Trophoblast cell (in vitro differentiated cells and primary cell): ENCODE results near the gene TRIM67.

Experiments
- DNase-seq, 2 donors: peaks; one replicate each; pipeline ENCODE4 v3.0.0-alpha.2; 2016
- H2AFZ ChIP-seq: 2 replicates; pipeline ENCODE4 v1.6.1; 2013; ENCODE audit warnings: low read length, moderate library complexity, mild to moderate bottlenecking; ENCODE audit not compliant: insufficient read depth, poor library complexity
- H2AK5ac ChIP-seq: 2 replicates; pipeline ENCODE4 v1.6.1; 2013; ENCODE audit warnings: mild to moderate bottlenecking, low read length
- H2BK120ac ChIP-seq: 2 replicates; pipeline ENCODE4 v1.6.1; 2013; ENCODE audit warnings: low read length, mild to moderate bottlenecking, moderate library complexity; ENCODE audit not compliant: insufficient read depth, poor library complexity
- H2BK12ac ChIP-seq: 2 replicates; pipeline ENCODE4 v1.6.1; 2013; ENCODE audit warnings: mild to moderate bottlenecking, low read length, moderate library complexity
- H2BK5ac ChIP-seq: 2 replicates; pipeline ENCODE4 v1.6.1; 2013; ENCODE audit warnings: low read length, low read depth, moderate library complexity, mild to moderate bottlenecking; ENCODE audit not compliant: poor library complexity
- H3K14ac ChIP-seq: 2 replicates; pipeline ENCODE4 v1.6.1; 2013; ENCODE audit warnings: mild to moderate bottlenecking, low read length
- H3K18ac ChIP-seq: 2 replicates; pipeline ENCODE4 v1.6.1; 2013; ENCODE audit warnings: mild to moderate bottlenecking, low read length
- H3K23ac ChIP-seq: 2 replicates; pipeline ENCODE4 v1.6.1; 2013; ENCODE audit warnings: low read length
- H3K27ac ChIP-seq: 2 replicates; pipeline ENCODE4 v1.5.1; 2013; ENCODE audit warnings: low read depth, mild to moderate bottlenecking, inconsistent platforms, low read length, moderate library complexity
- H3K27me3 ChIP-seq: 2 replicates; pipeline ENCODE4 v1.6.1; 2013; ENCODE audit warnings: inconsistent platforms, mild to moderate bottlenecking, low read length, moderate library complexity; ENCODE audit not compliant: insufficient read depth
- H3K36me3 ChIP-seq, 2 experiments: 1 replicate in 1 of 2; 2 replicates in 1 of 2; pipeline ENCODE4 v1.6.1; 2013; ENCODE audit warnings: low read length in 2 of 2, mild to moderate bottlenecking in 2 of 2, moderate library complexity in 1 of 2; ENCODE audit not compliant: insufficient read depth in 2 of 2, control insufficient read depth in 1 of 2
- H3K4ac ChIP-seq: 2 replicates; pipeline ENCODE4 v1.6.1; 2013; ENCODE audit warnings: low read depth, mild to moderate bottlenecking, low read length, moderate library complexity
- H3K4me1 ChIP-seq, 2 experiments: 1 replicate in 1 of 2; 2 replicates in 1 of 2; pipeline ENCODE4 v1.6.1; 2013; ENCODE audit warnings: low read length in 2 of 2, mild to moderate bottlenecking in 2 of 2, moderate library complexity in 1 of 2; ENCODE audit not compliant: insufficient read depth in 2 of 2, control insufficient read depth in 1 of 2
- H3K4me2 ChIP-seq: 2 replicates; pipeline ENCODE4 v1.6.1; 2013; ENCODE audit warnings: inconsistent platforms, mild to moderate bottlenecking, low read length, moderate library complexity
- H3K4me3 ChIP-seq: 2 replicates; pipeline ENCODE4 v1.5.1; 2013; ENCODE audit warnings: mild to moderate bottlenecking, low read depth, low read length, inconsistent platforms
- H3K79me1 ChIP-seq: one replicate; pipeline ENCODE4 v1.6.1; 2013; ENCODE audit warnings: low read length
- H3K79me2 ChIP-seq: 2 replicates; pipeline ENCODE4 v1.6.1; 2013; ENCODE audit warnings: low read length, mild to moderate bottlenecking; ENCODE audit not compliant: control insufficient read depth, insufficient read depth, poor library complexity
- H3K9ac ChIP-seq: 2 replicates; pipeline ENCODE4 v1.6.1; 2013; ENCODE audit warnings: mild to moderate bottlenecking, low read length
- H3K9me3 ChIP-seq: 2 replicates; pipeline ENCODE4 v1.6.1; 2013; ENCODE audit warnings: low read depth, mild to moderate bottlenecking, control low read depth, inconsistent platforms, low read length; ENCODE audit not compliant: insufficient read depth
- H4K12ac ChIP-seq: 2 replicates; pipeline ENCODE4 v1.6.1; 2013; ENCODE audit warnings: low read depth, mild to moderate bottlenecking, low read length, moderate library complexity
- H4K8ac ChIP-seq: 2 replicates; pipeline ENCODE4 v1.6.1; 2013; ENCODE audit warnings: low read depth, mild to moderate bottlenecking, low read length, moderate library complexity
- H4K91ac ChIP-seq: one replicate; pipeline ENCODE4 v1.6.1; 2013; ENCODE audit warnings: low read depth, mild to moderate bottlenecking, low read length, moderate library complexity
- WGBS: extraction: QIAGEN DNeasy Blood & Tissue Kit; methylation state at CpG from one replicate; pipeline ENCODE4 v1.1.7; 2013; ENCODE audit warnings: missing lambda C conversion rate; ENCODE audit not compliant: insufficient read length, insufficient coverage; ENCODE audit errors: extremely low coverage; 5-methylcytosine and 5-hydroxymethylcytosine counted together

TRIM67 gene

GRCh38 chr1:231187571-231187970, 25.7 kb downstream of the TRIM67 start:
- Histone ChIP-seq H3K14ac (no peak overlapping the region), H3K4me1 (no peaks in the 10 kb centered on the region), H2BK12ac (no peak overlapping the region), H2BK5ac (no peak overlapping the region), H3K27me3 (no peaks in the 10 kb centered on the region), H3K36me3 (no peaks in the 10 kb centered on the region), H3K9me3 (peaks cover 6% of the 10 kb centered on the region), H2BK120ac (no peak overlapping the region), H2AFZ (no peak overlapping the region), H4K12ac (no peak overlapping the region), H3K4me3 (no peak overlapping the region), H4K91ac (no peak overlapping the region), H3K4ac (no peak overlapping the region), H3K79me1 (no peaks in the 10 kb centered on the region), H3K23ac (no peak overlapping the region), H3K4me2 (no peak overlapping the region), H2AK5ac (no peak overlapping the region), H4K8ac (no peak overlapping the region), H3K9ac (no peak overlapping the region), H3K27ac (no peak overlapping the region), H3K18ac (no peak overlapping the region), H3K79me2 (no peaks in the 10 kb centered on the region)
- DNase-seq, result no peak
- WGBS, result no CpG with 5 or more reads among the region's 10 CpGs

- no CpG with 5 or more reads among the region's 3 CpGs for WGBS
- H3K4me1 ChIP-seq, result no peaks in the 10 kb centered on the region
These were observed 26.2 kb downstream of the TRIM67 start for GRCh38 chr1:231188072-231188471.

DNA sequence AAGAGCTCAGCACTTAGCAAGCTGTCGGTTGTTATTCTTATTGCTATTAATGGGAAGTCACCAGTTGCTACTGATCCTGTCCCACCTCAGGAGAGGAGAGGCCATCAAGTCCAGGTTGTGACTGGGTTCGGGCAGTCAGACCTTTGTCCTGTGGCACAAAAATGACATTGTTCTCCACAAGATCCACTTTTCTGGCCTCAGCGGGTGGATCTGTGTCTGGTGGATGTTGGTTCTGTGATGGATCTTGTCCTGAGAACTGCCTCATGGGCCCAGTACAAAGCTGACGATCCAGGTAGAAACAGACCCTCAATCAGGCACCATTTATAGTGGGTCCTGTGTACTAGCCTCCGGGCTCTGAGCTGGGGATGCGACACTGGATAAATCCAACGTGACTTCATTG, 26.9 kb downstream of the TRIM67 start:
- Histone ChIP-seq H4K91ac (no peak overlapping the region), H3K79me2 (no peaks in the 10 kb centered on the region), H3K4me3 (no peak overlapping the region), H4K12ac (no peak overlapping the region), H3K4ac (no peak overlapping the region), H3K79me1 (no peaks in the 10 kb centered on the region), H3K14ac (no peak overlapping the region), H3K4me1 (no peaks in the 10 kb centered on the region), H3K9ac (no peak overlapping the region), H2BK5ac (no peak overlapping the region), H3K27me3 (no peaks in the 10 kb centered on the region), H2AK5ac (no peak overlapping the region), H3K27ac (no peak overlapping the region), H4K8ac (no peak overlapping the region), H3K9me3 (peaks cover 6% of the 10 kb centered on the region), H3K4me2 (no peak overlapping the region), H2AFZ (no peak overlapping the region), H2BK120ac (no peak overlapping the region), H2BK12ac (no peak overlapping the region), H3K23ac (no peak overlapping the region), H3K18ac (no peak overlapping the region), H3K36me3 (no peaks in the 10 kb centered on the region)
- no peak for DNase-seq
- WGBS, result no CpG with 5 or more reads among the region's 7 CpGs

More at GRCh38 chr1:231188072-231188471, 26.2 kb downstream of the TRIM67 start:
- Histone ChIP-seq H2AFZ (no peak overlapping the region), H3K23ac (no peak overlapping the region), H2BK5ac (no peak overlapping the region), H3K18ac (no peak overlapping the region), H2BK120ac (no peak overlapping the region), H3K4ac (no peak overlapping the region), H4K12ac (no peak overlapping the region), H3K79me1 (no peaks in the 10 kb centered on the region), H3K14ac (no peak overlapping the region), H3K9me3 (peaks cover 6% of the 10 kb centered on the region), H3K4me2 (no peak overlapping the region), H4K8ac (no peak overlapping the region), H3K36me3 (no peaks in the 10 kb centered on the region), H3K27ac (no peak overlapping the region), H4K91ac (no peak overlapping the region), H3K9ac (no peak overlapping the region), H2BK12ac (no peak overlapping the region), H3K79me2 (no peaks in the 10 kb centered on the region), H3K4me3 (no peak overlapping the region), H3K27me3 (no peaks in the 10 kb centered on the region), H2AK5ac (no peak overlapping the region)
- no peak for DNase-seq

GRCh38 chr1:231189683-231190270, 27.9 kb downstream of the TRIM67 start:
- no peak overlapping the region for H3K18ac ChIP-seq
- H4K12ac ChIP-seq, result no peak overlapping the region
- no peak overlapping the region for H4K91ac ChIP-seq
- H3K36me3 ChIP-seq, result no peaks in the 10 kb centered on the region
- H3K4me3 ChIP-seq, result no peak overlapping the region
- H2BK120ac ChIP-seq, result no peak overlapping the region
- no peaks in the 10 kb centered on the region for H3K27me3 ChIP-seq
- DNase-seq, result no peak
- H2BK12ac ChIP-seq, result no peak overlapping the region
- no peak overlapping the region for H3K27ac ChIP-seq
- H3K4me2 ChIP-seq, result no peak overlapping the region
- H3K4ac ChIP-seq, result no peak overlapping the region
- no peak overlapping the region for H2BK5ac ChIP-seq
- no peak overlapping the region for H2AK5ac ChIP-seq
- no peaks in the 10 kb centered on the region for H3K4me1 ChIP-seq
- H3K79me2 ChIP-seq, result no peaks in the 10 kb centered on the region
- H3K23ac ChIP-seq, result no peak overlapping the region
- H4K8ac ChIP-seq, result no peak overlapping the region
- H3K9ac ChIP-seq, result no peak overlapping the region
- H2AFZ ChIP-seq, result no peak overlapping the region
- peaks cover 6% of the 10 kb centered on the region for H3K9me3 ChIP-seq
- no CpG with 5 or more reads among the region's 5 CpGs for WGBS
- H3K14ac ChIP-seq, result no peak overlapping the region
- no peaks in the 10 kb centered on the region for H3K79me1 ChIP-seq
